ENCODE data around the gene MTMR12. TPM values are rescaled to one million over a fixed set of nuclear protein-coding genes. Genes with fewer than 3 reads are reported as not detected.

Gene MTMR12
- total and polyA plus RNA-seq, 4 donors: 7.8 to 43.3 (median 23.8) TPM

DNA sequence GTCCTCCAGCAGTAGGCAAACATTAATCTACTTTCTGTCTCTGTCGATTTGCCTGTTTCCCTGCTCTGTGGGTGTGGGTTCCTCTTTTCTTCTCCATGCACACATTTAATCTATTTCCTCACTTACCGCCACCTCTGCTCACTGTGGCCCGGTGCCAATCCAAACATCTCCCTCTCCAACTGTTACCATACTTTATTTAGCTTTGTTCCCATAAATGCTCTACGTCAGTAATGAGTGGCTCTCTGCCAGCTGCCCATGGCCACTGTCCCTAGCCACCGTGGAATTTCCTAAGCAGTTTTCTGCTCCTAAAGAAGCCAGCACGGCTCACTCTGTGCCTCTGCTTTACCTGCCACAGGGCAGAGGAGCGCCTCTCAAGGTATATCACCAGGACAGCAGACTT, 119.1 kb downstream of the MTMR12 start:
- Histone ChIP-seq H3K27me3 (ENCODE audit: control insufficient read depth in 3 of 3, insufficient read depth in 3 of 3, low read length in 2 of 3) (no peaks in the 10 kb centered on the region), H3K4me3 (no peak overlapping the region), H3K36me3 (ENCODE audit: control insufficient read depth in 4 of 4, insufficient read depth in 4 of 4, low read length in 4 of 4) (no peaks in the 10 kb centered on the region), H3K4me1 (ENCODE audit: control insufficient read depth in 5 of 5, insufficient read depth in 5 of 5, low read length in 5 of 5) (peaks cover 0 to 7% (median 2%) of the 10 kb centered on the region in 5 donors), H3K9me3 (ENCODE audit: control insufficient read depth in 4 of 4, insufficient read depth in 3 of 4, low read length in 3 of 4) (no peaks in the 10 kb centered on the region), H3K27ac (ENCODE audit: low read depth in 1 of 2, low read length in 1 of 2) (peak overlapping the region in 1 of 2 donors; percentile 85), H3K9ac (ENCODE audit: insufficient read depth in 1 of 2, low read length in 2 of 2) (peak overlapping the region; percentile 31 to 55)
- TF ChIP-seq, protein P1, sequence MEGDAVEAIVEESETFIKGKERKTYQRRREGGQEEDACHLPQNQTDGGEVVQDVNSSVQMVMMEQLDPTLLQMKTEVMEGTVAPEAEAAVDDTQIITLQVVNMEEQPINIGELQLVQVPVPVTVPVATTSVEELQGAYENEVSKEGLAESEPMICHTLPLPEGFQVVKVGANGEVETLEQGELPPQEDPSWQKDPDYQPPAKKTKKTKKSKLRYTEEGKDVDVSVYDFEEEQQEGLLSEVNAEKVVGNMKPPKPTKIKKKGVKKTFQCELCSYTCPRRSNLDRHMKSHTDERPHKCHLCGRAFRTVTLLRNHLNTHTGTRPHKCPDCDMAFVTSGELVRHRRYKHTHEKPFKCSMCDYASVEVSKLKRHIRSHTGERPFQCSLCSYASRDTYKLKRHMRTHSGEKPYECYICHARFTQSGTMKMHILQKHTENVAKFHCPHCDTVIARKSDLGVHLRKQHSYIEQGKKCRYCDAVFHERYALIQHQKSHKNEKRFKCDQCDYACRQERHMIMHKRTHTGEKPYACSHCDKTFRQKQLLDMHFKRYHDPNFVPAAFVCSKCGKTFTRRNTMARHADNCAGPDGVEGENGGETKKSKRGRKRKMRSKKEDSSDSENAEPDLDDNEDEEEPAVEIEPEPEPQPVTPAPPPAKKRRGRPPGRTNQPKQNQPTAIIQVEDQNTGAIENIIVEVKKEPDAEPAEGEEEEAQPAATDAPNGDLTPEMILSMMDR (IDR thresholded peaks at IDR 0.05; ENCODE audit: control extremely low read depth, extremely low read depth): no peak
- ATAC-seq (ENCODE audit: insufficient read depth, low FRiP score) (peak; percentile 78), DNase-seq (peak; percentile 90 to 93 (median 91))
- 1 to 8% methylated on average over 7 of the region's 7 CpGs for WGBS, 2 donors

DNA sequence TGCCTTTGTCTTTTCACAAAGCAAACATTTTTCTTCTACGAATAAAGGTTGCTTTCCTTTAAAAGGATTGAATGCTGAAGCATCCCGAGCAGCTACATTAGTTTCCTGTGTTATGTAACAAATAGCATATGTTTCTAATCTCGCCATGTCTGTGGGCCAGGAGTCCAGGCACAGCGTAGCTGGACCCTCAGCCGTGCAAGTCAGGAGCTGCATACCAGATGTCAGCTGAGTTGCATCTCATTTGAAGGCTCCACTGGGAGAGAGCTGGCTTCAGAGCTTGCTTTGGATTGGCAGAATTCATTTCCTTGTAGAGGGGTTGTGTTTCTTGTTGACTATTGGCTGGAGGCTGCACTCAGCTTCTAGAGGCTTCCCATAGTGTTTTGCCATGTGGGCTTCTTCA, 122.6 kb downstream of the MTMR12 start:
- no peaks in the 10 kb centered on the region for H3K36me3 ChIP-seq (ENCODE audit: control insufficient read depth in 4 of 4, insufficient read depth in 4 of 4, low read length in 4 of 4)
- no peak overlapping the region for H3K9ac ChIP-seq (ENCODE audit: insufficient read depth in 1 of 2, low read length in 2 of 2)
- 26 to 61% methylated on average over 5 of the region's 5 CpGs for WGBS, 2 donors
- DNase-seq (peak; percentile 53 to 76 (median 71)), ATAC-seq (ENCODE audit: insufficient read depth, low FRiP score) (no peak)
- no peaks in the 10 kb centered on the region for H3K27me3 ChIP-seq (ENCODE audit: control insufficient read depth in 3 of 3, insufficient read depth in 3 of 3, low read length in 2 of 3)
- H3K4me3 ChIP-seq: no peak overlapping the region
- TF ChIP-seq, protein P1 (IDR thresholded peaks at IDR 0.05; ENCODE audit: control extremely low read depth, extremely low read depth): no peak
- no peak overlapping the region for H3K27ac ChIP-seq (ENCODE audit: low read depth in 1 of 2, low read length in 1 of 2)
- peaks cover 0 to 7% (median 2%) of the 10 kb centered on the region in 5 donors for H3K4me1 ChIP-seq (ENCODE audit: control insufficient read depth in 5 of 5, insufficient read depth in 5 of 5, low read length in 5 of 5)
- H3K9me3 ChIP-seq (ENCODE audit: control insufficient read depth in 4 of 4, insufficient read depth in 3 of 4, low read length in 3 of 4): peaks cover 0 to 3% (median 0%) of the 10 kb centered on the region in 4 donors

DNA sequence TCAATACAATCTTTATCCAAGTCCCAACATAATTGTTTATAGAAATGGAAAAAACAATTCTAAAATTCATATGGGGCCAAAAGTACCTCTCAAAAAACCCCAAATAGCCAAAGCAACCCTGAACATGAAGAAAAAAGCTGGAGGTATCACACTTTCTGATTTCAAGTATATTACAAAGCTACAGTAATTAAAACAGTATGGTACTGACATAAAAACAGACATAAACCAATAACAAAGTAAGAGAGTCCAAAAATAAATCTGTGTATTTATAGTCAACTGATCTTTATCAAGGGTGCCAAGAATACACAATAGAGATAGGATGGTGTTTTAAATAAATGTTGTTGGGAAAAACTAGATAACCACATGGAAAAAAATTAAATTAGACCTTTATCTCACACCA, 125.1 kb downstream of the MTMR12 start:
- Histone ChIP-seq H3K9me3 (ENCODE audit: control insufficient read depth in 4 of 4, insufficient read depth in 3 of 4, low read length in 3 of 4) (peaks cover 0 to 3% (median 0%) of the 10 kb centered on the region in 4 donors), H3K4me1 (ENCODE audit: control insufficient read depth in 5 of 5, insufficient read depth in 5 of 5, low read length in 5 of 5) (no peaks in the 10 kb centered on the region), H3K36me3 (ENCODE audit: control insufficient read depth in 4 of 4, insufficient read depth in 4 of 4, low read length in 4 of 4) (no peaks in the 10 kb centered on the region), H3K27ac (ENCODE audit: low read depth in 1 of 2, low read length in 1 of 2) (no peak overlapping the region), H3K9ac (ENCODE audit: insufficient read depth in 1 of 2, low read length in 2 of 2) (no peak overlapping the region), H3K4me3 (no peak overlapping the region), H3K27me3 (ENCODE audit: control insufficient read depth in 3 of 3, insufficient read depth in 3 of 3, low read length in 2 of 3) (no peaks in the 10 kb centered on the region)
- DNase-seq: no peak
- TF ChIP-seq, protein P1 (IDR thresholded peaks at IDR 0.05; ENCODE audit: control extremely low read depth, extremely low read depth): no peak
- ATAC-seq (ENCODE audit: insufficient read depth, low FRiP score): no peak

DNA sequence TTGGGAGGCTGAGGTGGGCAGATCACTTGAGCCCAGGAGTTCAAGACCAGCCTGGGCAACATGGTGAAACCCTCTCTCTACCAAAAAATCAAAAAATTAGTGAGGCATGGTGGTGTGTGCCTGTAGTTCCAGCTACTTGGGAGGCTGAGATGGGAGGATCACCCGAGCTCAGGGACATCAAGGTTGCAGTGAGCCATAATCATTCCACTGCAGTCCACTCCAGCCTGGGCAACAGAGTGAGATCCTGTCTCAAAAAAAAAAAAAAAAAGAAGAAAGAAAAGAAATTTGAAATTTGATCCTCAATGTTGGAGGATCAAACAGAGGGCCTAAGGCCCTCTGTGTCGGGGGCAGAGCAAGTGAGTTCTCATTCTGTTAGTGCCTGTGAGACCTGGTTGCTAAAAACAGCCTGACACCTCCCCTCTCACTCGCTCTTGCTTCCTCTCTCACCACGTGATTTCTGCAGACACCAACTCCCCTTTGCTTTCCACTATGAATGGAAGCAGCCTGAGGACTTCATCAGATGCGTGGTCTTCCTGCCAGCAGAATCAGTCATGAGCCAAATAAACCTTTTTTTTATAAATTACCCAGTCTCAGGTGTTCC, 130.2 kb downstream of the MTMR12 start:
- Histone ChIP-seq H3K4me3 (no peak overlapping the region), H3K27me3 (ENCODE audit: control insufficient read depth in 3 of 3, insufficient read depth in 3 of 3, low read length in 2 of 3) (no peaks in the 10 kb centered on the region), H3K36me3 (ENCODE audit: control insufficient read depth in 4 of 4, insufficient read depth in 4 of 4, low read length in 4 of 4) (no peaks in the 10 kb centered on the region), H3K9me3 (ENCODE audit: control insufficient read depth in 4 of 4, insufficient read depth in 3 of 4, low read length in 3 of 4) (no peaks in the 10 kb centered on the region), H3K27ac (ENCODE audit: low read depth in 1 of 2, low read length in 1 of 2) (no peak overlapping the region), H3K9ac (ENCODE audit: insufficient read depth in 1 of 2, low read length in 2 of 2) (no peak overlapping the region), H3K4me1 (ENCODE audit: control insufficient read depth in 5 of 5, insufficient read depth in 5 of 5, low read length in 5 of 5) (no peaks in the 10 kb centered on the region)
- TF ChIP-seq, protein P1 (IDR thresholded peaks at IDR 0.05; ENCODE audit: control extremely low read depth, extremely low read depth): no peak
- 51 to 68% methylated on average over 5 of the region's 5 CpGs for WGBS, 2 donors
- ATAC-seq (ENCODE audit: insufficient read depth, low FRiP score): no peak
- DNase-seq: no peak
